GM18951 (cell line): ENCODE data around the gene RANGAP1.
"Not testable (repeated sequence)": the region's sequence is repeated elsewhere in the genome, so short reads cannot be mapped to it uniquely, and the experiment has no call there.

Source experiments
- POLR2A ChIP-seq: IDR thresholded peaks from 4 replicates; pipeline ENCODE4 v1.6.1; 2011; ENCODE audit warnings: mild to moderate bottlenecking; ENCODE audit not compliant: insufficient read length, insufficient read depth; ENCODE audit errors: extremely low read depth
- in situ Hi-C: fragments of 300-500 bp; cut with MboI; formaldehyde crosslinking; loops from one replicate; pipeline ENCODE4 v1.12.0; 2022; ENCODE audit warnings: low sequenced_read_pairs, mixed read lengths, inconsistent platforms; ENCODE audit not compliant: unreplicated experiment

RANGAP1 gene

GRCh38 chr22:41310336-41310735 lies 24.3 kb upstream of the RANGAP1 start:
- in situ Hi-C loops, result no loop called here
- no peak for TF ChIP-seq POLR2A

- TF ChIP-seq POLR2A, result no peak
- in situ Hi-C loops, result no loop called here
These were observed 22.6 kb upstream of the RANGAP1 start for GRCh38 chr22:41308544-41308947.

DNA sequence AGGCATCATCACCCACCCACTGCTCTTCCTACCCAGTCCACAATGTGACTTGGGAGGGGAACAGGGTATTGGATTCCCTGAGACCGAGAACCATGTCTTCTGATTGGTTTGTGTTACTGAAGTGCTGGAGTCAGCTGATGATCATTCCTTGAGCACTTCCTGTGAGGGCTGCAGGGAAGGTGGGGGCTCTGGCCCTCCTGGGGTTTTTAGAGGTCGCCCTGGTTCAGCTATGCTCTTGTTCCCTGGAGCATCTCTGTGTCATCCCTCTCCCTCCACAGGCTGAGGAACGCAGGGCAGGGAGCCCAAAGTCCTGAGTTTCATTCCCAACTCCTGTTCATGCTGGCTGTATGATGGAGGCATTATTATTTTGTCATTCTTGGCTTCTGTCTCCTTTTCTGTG lies 22.1 kb upstream of the RANGAP1 start:
- no peak for TF ChIP-seq POLR2A
- in situ Hi-C loops, result no loop called here

GRCh38 chr22:41305646-41306045 lies 19.7 kb upstream of the RANGAP1 start:
- in situ Hi-C loops, result no loop called here
- TF ChIP-seq POLR2A, result no peak

GRCh38 chr22:41302811-41303210 lies 16.8 kb upstream of the RANGAP1 start:
- TF ChIP-seq POLR2A, result no peak
- in situ Hi-C loops, result no loop called here

GRCh38 chr22:41302021-41302767 lies 16.2 kb upstream of the RANGAP1 start:
- in situ Hi-C loops, result no loop called here

DNA sequence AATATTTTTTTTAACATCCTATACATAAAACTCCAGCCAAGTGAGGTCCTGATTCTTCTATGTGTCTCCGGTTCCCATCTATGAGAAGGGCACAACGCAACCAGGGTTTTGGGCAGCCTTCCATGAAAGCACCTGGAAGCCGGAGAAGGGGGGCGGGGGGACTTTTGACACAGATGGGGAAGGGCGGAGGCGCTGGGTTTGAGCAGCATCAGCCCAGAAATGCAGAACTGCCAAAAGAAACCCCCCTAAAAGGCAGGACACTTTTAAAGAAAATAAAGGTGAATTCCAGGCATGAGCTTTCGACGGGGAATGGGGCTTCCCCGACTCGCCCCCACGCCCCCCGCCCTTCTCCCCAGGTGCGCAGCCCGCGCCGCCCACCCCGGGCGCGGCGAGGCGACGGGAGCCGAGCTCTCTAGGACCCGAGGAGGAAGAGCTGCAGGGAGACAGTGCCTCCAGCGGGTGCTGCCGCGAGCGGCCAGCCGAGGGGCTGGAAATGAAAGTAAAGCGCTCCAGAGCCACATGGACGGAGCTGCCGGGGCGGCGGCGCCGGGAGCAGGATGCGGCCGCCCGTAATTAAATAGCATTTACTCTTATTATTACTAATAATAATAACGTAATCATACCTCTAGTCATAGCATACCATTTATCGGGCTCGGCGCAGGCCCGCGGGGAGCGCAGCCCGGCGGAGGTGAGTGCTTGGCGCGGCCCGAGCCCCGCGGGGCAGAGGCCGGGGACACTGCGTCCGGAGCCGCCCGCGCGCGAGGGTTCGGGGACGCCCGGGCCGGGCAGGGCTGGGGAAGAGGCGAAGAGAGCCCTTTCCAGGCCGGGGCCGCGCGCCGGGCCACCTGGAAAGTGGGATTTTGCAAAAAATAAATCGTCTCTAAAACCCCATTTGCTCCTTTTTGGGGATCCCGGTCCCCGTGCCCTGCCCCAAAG lies 15.4 kb upstream of the RANGAP1 start, which contains the start of gene ZC3H7B:
Gene ZC3H7B, plus strand, starts transcription at position 441 of the 936 bp plus-strand sequence. CDS start 19,136 bp downstream, outside the sequence.
- peak; percentile 84 for TF ChIP-seq POLR2A
- in situ Hi-C loops, result no loop called here

More at GRCh38 chr22:41302021-41302767, 16.2 kb upstream of the RANGAP1 start:
- no peak for TF ChIP-seq POLR2A

DNA sequence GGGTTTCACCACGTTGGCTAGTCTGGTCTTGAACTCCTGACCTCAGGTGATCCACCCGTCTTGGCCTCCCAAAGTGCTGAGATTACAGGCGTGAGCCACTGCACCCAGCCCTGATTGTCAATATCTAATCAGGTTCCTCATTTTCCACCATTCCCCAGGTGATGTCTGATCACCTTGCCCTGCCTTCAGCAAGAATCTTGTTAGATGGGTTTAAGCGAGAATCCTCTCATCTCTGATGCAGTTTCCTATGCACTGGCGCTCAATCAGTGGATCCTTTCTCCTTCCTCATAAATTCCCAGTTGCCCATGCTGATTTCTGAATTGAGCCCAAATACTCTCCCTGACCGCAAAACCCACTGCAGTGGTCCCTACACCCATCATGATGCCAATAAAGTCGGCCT lies 14.7 kb upstream of the RANGAP1 start:
- TF ChIP-seq POLR2A, result no peak
- in situ Hi-C loops, result no loop called here

- in situ Hi-C loops, result no loop called here
- no peak for TF ChIP-seq POLR2A
These were observed 11.1 kb upstream of the RANGAP1 start for GRCh38 chr22:41296826-41297667.

DNA sequence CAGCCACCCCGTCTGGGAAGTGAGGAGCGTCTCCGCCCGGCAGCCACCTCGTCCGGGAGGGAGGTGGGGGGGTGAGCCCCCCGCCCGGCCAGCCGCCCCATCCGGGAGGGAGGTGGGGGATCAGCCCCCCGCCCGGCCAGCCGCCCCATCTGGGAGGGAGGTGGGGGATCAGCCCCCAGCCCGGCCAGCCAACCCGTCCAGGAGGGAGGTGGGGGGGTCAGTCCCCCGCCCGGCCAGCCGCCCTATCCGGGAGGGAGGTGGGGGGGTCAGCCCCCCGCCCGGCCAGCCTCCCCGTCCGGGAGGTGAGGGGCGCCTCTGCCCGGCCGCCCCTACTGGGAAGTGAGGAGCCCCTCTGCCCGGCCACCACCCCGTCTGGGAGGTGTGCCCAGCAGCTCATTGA lies 8.8 kb upstream of the RANGAP1 start:
- in situ Hi-C loops, result not testable (repeated sequence)

DNA sequence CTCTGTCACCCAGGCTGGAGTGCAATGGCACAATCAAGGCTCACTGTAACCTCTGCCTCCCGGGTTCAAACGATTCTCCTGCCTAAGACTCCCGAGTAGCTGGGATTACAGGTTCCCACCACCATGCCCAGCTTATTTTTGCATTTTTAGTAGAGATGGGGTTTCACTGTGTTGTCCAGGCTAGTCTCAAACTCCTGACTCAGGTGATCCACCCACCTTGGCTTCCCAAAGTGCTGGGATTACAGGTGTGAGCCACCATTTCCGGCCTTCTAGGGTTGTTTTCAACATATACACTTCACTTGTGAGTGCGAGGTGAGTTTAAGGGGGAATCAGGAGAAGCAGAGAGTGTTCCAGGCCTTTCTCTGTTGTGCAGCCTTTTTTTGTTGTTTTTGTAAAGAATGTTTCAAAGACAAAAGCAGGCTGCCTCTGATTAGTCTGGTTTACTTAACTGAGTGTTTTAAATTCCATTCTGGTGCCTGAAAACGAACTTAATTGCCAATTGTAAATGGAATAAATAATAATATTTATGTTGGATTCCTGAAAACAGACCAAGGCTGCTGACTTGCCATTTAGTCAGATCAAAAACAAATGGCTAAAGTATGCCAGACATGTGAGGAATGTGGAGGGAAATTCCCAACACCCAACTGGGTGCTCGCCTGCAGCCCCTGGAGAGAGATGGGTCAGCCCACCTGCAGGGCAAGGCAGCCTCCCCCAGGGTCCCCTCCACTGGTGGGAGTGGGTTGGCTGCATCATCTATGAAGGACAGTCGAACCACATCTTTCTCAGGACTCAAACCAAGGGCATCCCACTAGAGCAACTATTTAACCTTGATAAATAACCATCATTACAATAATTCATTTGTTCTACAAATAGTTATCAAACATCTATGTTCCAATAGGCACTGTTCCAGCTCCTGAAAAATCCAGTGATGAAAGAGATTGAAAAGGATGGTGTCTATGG lies 4.6 kb upstream of the RANGAP1 start:
- in situ Hi-C loops, result no loop called here

DNA sequence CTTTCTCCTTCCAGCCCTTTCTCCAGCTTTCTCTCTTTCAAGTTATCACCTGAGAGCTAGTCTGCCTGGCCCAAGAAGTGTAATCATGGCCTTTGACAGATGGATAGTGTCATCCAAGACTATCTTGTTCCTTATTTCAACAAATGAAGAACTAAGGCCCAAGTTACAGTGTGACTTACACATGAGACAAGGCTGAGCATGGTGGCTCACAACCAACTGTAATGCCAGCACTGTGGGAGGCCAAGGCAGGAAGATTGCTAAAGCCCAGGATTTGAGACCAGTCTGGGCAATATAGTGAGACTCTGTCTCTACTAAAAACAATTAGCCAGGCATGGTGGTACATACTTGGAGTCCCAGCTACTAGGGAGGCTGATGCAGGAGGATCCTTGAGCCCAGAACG lies 3.7 kb upstream of the RANGAP1 start:
- no peak for TF ChIP-seq POLR2A
- in situ Hi-C loops, result no loop called here

More for the DNA sequence above, 4.6 kb upstream of the RANGAP1 start:
- no peak for TF ChIP-seq POLR2A
